ENCODE measurements around the gene AGER. TPM values are rescaled to one million over a fixed set of nuclear protein-coding genes. Genes with fewer than 3 reads are reported as not detected.

AGER gene
- polyA plus RNA-seq, 1 donor, result 6.7 TPM

GRCh38 chr6:32168807-32169591 lies 15.1 kb downstream of the AGER start:
- DNase-seq, result no peak

GRCh38 chr6:32168350-32168749 lies 15.7 kb downstream of the AGER start:
- DNase-seq, result no peak

- DNase-seq, result no peak
These were observed 16.2 kb downstream of the AGER start for GRCh38 chr6:32167761-32168262.

- no peak for DNase-seq
These were observed 16.8 kb downstream of the AGER start for GRCh38 chr6:32167154-32167760.

- no peak for DNase-seq
These were observed 17.5 kb downstream of the AGER start for GRCh38 chr6:32166411-32167061.

GRCh38 chr6:32164295-32164694 lies 19.8 kb downstream of the AGER start, which contains the start of gene EGFL8:
EGFL8 (plus strand) TSS chr6:32164595; CDS start chr6:32166166, 1,571 bp downstream.
- DNase-seq, result no peak

GRCh38 chr6:32163559-32164258 lies 20.3 kb downstream of the AGER start:
- no peak for DNase-seq

GRCh38 chr6:32158052-32158451 lies 26.0 kb downstream of the AGER start:
- no peak for DNase-seq

- DNase-seq, result no peak
These were observed 27.2 kb downstream of the AGER start for GRCh38 chr6:32156891-32157290.

GRCh38 chr6:32154514-32155161 lies 29.4 kb downstream of the AGER start:
- peak; percentile 76 for DNase-seq

GRCh38 chr6:32153564-32154513 lies 30.2 kb downstream of the AGER start, which contains the start of gene PPT2:
PPT2 (plus strand) TSS chr6:32154141; CDS start chr6:32154595, 454 bp downstream.
- peak; percentile 97 for DNase-seq

GRCh38 chr6:32152769-32153563 lies 31.1 kb downstream of the AGER start:
- DNase-seq, result no peak

GRCh38 chr6:32151863-32152768 lies 31.9 kb downstream of the AGER start, which contains the start of gene PRRT1:
PRRT1 (minus strand) TSS chr6:32151939; CDS start chr6:32151827, 112 bp downstream.
- no peak for DNase-seq

GRCh38 chr6:32151181-32151862 lies 32.7 kb downstream of the AGER start:
- no peak for DNase-seq

GRCh38 chr6:32149932-32150870 lies 33.9 kb downstream of the AGER start:
- DNase-seq, result no peak

- DNase-seq, result no peak
These were observed 34.8 kb downstream of the AGER start for GRCh38 chr6:32149092-32149755.
